GM19043 (cell line): ENCODE measurements around the gene CDC23.
"Not testable (repeated sequence)": the region's sequence is repeated elsewhere in the genome, so short reads cannot be mapped to it uniquely, and the experiment has no call there.

Experiments
- ATAC-seq: cut with Tn5 transposase; IDR thresholded peaks from one replicate; pipeline ENCODE4 v1.9.1; 2021; ENCODE audit warnings: low read depth; ENCODE audit not compliant: unreplicated experiment

The CDC23 gene

GRCh38 chr5:138213161-138214029 is at the start of gene CDC23:
TSS of gene CDC23 (minus strand) at chr5:138213323. CDS start at chr5:138213312, 11 bp downstream.
- peak; percentile 98 for ATAC-seq

DNA sequence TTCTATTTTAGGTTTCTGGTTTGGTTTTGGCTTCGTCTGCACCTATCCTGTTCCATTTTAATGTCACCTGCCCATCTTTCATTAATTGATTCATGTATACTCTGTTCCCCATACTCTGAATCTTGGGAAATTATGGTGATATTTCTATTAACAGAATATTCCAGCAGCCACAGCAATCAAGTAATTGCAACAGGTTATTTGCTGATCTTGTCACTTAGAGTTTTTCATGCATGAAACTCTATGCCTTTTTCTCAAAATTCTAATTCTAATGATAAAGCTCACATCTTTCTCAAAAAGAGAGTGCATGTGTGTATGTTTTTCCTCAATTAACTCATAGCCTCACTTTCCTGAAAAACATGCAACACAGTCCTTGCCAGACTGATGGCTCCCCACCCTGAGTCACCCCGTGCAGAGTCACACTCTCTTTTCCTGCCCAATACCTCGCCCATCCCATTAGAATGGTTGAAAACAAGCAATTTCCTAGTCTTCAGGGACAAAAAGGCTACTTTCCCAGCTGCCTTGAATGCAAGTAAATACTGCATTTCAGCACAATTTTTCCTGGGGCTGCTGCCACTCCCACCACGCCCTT is 45.7 kb upstream of the CDC23 start:
- no peak for ATAC-seq

DNA sequence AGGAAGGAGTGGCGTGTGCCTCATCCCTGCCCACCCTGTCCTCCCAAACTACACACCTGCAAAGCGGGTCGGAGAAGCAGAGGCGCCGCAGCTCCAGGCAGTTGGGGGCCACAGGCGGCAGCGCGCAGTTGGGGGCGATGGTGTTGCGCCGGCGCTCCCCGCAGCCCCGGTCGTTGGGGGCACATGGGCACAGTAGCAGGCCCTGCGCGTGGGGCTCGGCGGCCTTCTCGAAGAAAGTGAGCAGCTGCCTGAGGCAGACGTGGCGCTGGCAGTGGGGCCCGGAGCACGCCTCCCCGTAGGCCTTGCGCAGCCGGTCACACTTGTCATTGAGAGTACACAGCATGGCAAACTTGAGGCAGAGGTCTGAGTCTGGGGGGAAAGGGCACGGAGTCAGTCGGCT is 44.5 kb upstream of the CDC23 start:
- no peak for ATAC-seq

GRCh38 chr5:138252944-138253343 is 39.8 kb upstream of the CDC23 start:
- ATAC-seq, result no peak

- not testable (repeated sequence) for ATAC-seq
Measured at GRCh38 chr5:138247800-138248199, 34.7 kb upstream of the CDC23 start.

- no peak for ATAC-seq
Measured at GRCh38 chr5:138246822-138247221, 33.7 kb upstream of the CDC23 start.

DNA sequence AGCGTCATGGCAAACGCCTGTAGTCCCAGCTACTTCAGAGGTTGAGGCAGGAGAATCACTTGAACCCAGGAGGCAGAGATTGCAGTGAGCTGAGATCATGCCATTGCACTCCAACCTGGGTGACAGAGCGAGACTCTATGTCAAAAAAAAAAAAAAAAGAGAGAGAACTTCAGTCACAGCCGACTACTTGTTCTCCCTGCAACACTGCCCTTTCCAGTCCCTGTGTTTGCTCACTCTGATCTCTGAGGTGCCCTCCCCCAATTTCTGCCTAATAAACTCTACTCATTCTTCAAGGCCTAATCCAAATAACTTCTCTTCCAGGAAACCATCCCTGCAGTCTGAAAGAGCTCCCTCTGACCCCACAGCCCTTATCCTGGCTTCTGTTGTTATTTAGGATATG is 33.2 kb upstream of the CDC23 start:
- ATAC-seq, result no peak

DNA sequence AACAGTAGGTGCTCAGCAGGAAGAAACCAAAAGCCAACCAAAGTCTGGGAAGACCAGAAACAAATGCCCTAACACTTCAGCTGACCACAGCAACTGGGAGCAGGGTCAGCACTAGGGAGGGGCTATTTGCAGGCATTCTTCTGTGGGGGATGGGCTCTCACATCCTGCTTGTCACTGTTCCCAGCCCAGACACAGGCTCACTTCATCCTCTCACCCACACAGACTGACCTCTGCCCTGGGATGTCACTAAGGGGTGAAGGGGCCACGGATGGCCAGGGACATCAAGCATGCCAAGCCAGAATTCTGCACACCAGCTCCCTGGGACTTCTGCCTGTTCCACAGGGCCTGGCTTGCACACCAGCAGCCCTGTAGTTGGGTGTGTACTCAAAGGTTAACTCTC is 32.6 kb upstream of the CDC23 start:
- no peak for ATAC-seq

DNA sequence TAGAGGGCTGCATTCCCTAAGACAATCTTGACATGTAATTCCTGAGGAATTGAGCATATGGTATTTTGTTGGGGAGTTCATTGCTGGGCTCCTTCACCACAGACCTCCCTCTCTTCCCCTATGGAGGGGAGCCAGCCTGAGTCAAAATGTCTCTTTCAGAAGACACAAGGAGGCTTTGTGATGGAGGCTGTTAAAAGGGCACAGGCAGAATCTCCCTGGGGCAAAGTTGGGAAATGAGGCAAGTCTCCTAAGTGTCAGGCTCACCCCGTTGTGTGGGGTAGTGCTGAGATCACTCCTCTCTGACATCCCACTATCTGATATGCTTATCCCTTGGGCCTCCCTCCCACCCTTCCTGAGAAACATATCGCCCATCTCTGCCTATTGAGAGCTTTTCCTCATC is 30.7 kb upstream of the CDC23 start:
- ATAC-seq, result no peak

- ATAC-seq, result no peak
Measured at GRCh38 chr5:138241688-138242571, 28.8 kb upstream of the CDC23 start.

DNA sequence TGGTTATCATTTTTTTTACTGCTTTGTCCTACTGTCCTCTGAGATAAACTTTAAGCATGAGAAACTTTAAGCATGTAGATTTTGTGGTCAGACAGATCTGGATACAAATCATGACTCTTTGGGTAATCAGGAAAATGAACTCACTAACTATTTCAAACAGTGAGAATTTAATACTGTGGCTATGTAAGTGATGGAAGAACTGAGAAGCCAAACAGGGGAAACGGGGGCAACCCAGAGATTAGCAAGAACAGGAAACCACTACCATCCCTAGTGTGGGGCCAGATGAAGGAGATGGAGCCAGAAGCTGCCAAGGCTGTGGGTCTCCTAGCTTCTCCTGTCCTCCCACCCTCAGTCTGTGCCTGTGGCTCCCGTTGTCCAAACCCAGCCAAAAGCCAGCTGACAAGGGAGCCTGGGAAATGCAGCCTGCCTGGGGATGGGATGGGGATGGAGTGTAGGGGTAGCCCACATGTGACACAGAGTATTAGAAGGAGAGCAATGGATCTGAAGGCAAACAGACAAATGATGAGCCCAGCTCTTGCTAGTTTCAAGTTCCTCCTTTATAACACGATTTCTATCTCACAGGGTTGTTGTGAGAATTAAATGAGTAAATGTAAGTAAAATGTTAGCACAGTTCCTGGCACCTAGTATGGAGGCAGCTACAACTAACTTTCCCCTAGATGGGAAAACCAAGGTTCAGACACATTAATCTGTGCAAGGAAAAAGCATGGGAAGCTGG is 27.7 kb upstream of the CDC23 start:
- no peak for ATAC-seq

DNA sequence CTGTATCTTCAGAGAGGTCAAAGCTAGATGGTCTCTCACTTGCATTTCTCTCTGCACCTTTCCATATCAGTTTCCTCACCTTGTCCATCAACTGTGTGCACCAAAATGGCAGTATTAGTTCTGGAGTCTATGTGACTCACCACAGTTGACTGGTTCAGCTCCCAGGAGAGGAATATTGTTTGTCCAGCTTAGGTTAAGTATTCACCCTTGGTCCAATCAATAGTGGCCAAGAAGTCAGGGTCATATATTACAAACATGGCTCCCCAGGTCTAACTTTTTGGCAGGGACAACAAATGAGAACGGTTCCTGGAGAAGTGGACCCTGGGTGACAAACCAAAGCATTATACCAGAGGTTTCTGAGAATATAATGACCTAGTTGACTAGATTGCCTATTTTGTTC is 24.9 kb upstream of the CDC23 start:
- no peak for ATAC-seq

DNA sequence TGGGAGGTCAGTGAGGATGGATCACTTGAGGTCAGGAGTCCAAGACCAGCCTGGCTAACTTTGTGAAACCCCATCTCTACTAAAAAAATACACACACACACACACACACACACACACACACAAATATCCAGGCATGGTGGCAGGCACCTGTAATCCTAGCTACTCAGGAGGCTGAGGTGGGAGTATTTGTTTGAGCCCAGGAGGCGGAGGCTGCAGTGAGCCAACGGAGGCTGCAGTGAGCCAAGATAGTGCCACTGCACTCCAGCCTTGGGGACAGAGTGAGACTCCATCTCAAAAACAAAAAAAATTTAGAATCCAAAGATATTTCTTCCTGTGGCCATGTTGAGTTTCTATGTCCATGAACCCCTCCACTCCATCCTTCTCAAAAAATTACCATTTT is 21.5 kb upstream of the CDC23 start:
- ATAC-seq, result no peak

DNA sequence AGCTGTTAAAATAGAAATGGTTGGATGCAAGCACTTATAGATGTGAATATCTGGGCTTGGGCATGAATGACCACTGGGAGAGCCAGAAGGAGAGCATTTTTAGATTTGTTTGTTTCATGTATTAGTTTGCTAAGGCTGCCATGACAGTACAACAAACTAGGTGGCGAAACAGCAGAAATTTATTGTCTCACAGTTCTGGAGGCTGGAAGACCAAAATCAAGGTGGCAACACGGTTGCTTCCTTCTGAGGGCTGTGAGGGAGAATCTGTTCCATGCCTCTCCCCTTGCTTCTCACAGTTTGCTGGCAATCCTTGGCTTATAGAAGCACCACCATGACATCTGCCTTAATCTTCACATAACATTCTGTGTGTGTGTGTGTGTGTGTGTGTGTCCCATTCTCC is 20.2 kb upstream of the CDC23 start:
- no peak for ATAC-seq

DNA sequence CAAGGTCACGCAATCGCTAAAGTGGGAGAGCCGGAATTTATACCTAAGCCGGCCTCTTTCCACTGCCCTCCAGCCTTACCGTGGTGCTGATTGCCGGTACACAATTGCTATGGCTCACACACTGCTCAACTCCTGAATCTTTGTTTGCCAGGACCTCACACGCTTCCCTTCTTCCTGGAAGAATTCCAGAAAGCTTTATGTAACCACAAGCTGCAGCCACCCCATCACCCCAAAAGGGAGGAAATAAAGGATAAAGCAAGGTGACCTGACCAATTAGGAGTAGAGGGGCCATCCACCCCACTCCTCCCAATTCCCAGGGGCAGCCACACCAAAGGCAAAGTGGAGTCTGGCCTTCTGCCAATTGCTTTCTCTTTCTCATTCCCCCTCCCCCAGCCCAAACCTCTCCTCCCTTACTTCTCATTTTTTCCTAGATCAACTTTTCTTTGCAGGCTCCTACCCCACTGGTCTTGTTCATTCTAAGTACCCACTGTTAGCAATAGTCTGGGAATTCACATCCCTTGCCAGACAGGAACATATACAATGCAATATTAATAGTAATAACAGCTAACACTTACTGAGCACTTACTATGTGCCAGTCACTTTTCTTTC is 18.0 kb upstream of the CDC23 start:
- no peak for ATAC-seq

- no peak for ATAC-seq
Measured at GRCh38 chr5:138230261-138230660, 17.1 kb upstream of the CDC23 start.

- ATAC-seq, result no peak
Measured at GRCh38 chr5:138229387-138229786, 16.3 kb upstream of the CDC23 start.

DNA sequence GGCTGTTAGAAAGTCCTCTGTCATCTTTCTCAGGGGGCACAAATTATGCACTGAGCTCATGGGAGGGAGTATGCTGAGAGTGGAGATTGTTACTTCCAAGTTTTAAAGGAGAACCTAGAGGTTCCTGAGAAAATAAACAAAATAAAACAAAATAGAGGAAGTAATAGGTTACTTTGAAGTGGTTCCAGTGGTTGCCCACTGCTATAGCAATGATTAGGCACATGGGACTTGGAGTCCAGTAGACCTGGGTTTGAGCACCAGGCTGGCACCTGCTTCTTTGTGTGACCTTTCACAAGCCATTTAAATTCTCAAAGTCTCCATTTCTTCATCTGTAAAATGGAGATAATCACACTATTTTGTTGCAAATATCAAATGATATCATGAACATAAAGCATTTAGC is 13.8 kb upstream of the CDC23 start:
- ATAC-seq, result no peak

- ATAC-seq, result no peak
Measured at GRCh38 chr5:138224712-138225111, 11.6 kb upstream of the CDC23 start.

DNA sequence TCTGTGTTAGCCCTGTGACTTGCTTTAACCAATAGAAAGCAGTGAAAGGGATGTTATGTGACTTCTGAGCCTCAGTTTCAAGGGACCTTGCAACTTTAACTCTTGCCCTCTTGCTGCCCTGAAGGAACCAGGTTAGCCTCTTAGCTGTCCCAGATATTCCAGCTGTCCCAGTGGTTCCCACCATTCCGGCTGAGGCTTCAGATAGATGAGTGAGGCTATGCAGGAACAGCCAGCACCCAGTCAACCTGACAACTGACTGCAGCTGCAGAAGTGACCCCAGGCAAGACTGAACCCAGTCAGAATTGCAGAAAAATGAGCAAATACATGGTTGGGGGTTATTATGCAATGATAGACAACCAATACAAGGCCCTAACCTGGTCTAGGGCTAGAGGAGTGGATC is 10.4 kb upstream of the CDC23 start:
- ATAC-seq, result no peak
